ENCODE measurements around the gene AKR7A2. TPM values are rescaled to one million over a fixed set of nuclear protein-coding genes. Genes with fewer than 3 reads are reported as not detected.

AKR7A2 gene
- polyA plus RNA-seq (2012; ENCODE audit: insufficient read depth, insufficient read length, low read depth), result 36.5 TPM

DNA sequence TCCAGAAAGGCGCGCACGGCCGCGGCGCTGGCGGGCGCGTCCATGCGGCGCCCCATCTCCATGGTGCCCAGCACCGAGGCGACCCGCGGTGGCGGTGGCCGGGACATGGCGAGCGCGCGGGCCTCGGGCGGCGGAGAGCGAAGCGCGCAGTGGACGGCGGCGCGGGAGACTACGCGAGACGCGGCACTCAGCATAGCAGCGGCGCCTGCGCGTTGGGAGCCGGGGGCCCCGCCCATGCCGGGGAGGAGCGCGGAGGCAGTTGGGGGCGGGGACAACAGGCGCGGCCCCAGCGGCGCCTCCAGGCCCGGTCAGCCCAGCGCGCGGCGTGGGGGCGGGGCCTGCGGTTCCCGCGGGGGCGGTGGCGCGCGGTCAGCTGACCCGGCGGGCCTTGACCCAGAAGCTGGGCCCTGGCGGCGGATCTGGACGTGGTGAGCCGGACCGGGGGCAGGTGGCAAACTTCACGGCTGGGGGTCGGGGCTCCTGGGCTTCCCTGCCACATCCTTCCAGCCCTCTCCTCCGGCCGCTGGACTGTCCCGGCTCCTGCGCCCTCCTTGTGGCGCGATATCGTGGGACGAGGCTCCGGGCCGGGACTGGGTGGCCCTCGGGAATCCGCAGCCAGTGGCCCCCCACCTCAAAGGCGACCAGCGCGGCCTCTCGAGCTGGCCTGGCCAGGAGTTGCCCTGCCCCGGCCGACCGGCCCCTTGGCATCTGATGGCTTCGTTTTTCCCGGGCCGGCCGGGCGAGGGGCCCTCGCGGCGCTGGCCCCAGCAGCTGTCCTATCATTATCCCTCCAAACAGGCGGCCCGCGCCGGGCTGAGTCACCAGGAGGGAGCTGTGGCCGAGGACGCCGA lies at the start of gene AKR7A2, which contains the start of gene SLC66A1:
Gene AKR7A2 (minus strand): TSS at position 214 of the 851 bp plus-strand sequence. CDS start 20 bp downstream, at position 194.
Gene SLC66A1 (plus strand): TSS at position 396 of the 851 bp plus-strand sequence. CDS start 5,352 bp downstream, outside the sequence.
- Histone ChIP-seq H3K27me3 (no peaks in the 10 kb centered on the region), H3K36me3 (no peaks in the 10 kb centered on the region; the same call in 1 of the 2 replicates), H3K4me3 (ENCODE audit: low read depth, low read length) (peak within 1 kb of the TSS; percentile 62), H3K9me3 (no peaks in the 10 kb centered on the region), H3K4me1 (no peaks in the 10 kb centered on the region)
- peak; percentile 83 for DNase-seq
- TF ChIP-seq, protein P1, sequence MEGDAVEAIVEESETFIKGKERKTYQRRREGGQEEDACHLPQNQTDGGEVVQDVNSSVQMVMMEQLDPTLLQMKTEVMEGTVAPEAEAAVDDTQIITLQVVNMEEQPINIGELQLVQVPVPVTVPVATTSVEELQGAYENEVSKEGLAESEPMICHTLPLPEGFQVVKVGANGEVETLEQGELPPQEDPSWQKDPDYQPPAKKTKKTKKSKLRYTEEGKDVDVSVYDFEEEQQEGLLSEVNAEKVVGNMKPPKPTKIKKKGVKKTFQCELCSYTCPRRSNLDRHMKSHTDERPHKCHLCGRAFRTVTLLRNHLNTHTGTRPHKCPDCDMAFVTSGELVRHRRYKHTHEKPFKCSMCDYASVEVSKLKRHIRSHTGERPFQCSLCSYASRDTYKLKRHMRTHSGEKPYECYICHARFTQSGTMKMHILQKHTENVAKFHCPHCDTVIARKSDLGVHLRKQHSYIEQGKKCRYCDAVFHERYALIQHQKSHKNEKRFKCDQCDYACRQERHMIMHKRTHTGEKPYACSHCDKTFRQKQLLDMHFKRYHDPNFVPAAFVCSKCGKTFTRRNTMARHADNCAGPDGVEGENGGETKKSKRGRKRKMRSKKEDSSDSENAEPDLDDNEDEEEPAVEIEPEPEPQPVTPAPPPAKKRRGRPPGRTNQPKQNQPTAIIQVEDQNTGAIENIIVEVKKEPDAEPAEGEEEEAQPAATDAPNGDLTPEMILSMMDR (IDR thresholded peaks at IDR 0.05; ENCODE audit: low read depth, low read length), result no peak

DNA sequence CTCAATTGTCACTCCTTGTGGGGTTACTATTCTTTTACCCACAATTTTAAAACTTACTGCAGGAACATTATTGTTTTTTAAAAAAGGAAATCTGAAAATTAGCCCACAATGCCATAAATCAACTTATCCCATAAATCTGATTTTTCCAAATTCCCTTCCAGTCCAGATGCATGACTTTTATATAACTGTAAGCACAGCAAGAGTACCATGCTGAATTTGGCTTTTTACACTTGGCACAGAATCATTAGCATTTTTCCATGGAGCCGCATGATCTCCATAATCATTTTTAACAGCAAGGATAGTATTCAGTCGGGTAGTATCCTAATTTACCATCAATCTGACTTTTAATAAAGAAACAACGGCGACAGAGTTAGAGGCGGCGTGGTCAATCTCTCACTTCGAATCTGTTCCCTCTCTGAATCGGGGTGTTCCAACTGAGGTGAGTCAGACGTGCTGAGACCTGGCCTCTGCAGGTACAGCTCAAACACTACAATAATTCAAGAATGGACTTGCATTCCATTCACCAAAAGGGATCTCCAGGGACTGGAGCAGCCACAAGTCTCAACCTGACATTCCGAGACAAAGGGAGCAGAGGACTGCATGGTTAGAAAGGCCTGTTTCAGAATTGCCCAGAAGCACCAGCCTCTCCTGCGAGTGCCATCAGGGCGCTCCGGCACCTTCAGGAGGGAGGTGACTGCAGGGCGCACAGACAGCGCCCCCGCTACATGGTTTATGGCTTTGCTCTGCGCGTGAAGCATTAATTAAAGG lies 49.1 kb upstream of the AKR7A2 start:
- no peaks in the 10 kb centered on the region for H3K9me3 ChIP-seq
- no peaks in the 10 kb centered on the region for H3K27me3 ChIP-seq
- no peak for DNase-seq
- no peak overlapping the region for H3K4me3 ChIP-seq (ENCODE audit: low read depth, low read length)
- TF ChIP-seq, protein P1 (IDR thresholded peaks at IDR 0.05; ENCODE audit: low read depth, low read length), result no peak
- H3K36me3 ChIP-seq, result no peaks in the 10 kb centered on the region
- H3K4me1 ChIP-seq, result no peaks in the 10 kb centered on the region

DNA sequence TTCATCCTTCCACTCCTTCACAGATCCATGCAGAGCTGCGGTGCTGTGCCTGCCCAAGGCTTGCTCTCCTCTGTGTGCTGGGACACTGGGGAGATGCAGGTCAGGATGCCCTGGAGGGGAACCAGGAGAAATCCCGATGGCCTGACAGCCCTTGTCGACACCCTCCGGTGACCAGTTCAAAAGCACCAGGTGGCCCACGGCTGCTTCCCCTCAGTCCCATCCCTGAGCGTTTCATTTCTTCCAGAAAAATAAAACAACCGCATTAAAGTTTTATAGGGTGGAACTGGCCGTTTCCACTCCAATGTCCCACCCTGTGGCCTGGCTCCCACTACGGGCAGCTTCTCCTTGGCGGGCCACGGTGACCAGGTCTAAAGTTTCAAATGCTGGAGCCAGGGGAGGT lies 48.5 kb upstream of the AKR7A2 start:
- no peak for DNase-seq
- no peaks in the 10 kb centered on the region for H3K9me3 ChIP-seq
- TF ChIP-seq, protein P1 (IDR thresholded peaks at IDR 0.05; ENCODE audit: low read depth, low read length), result no peak
- no peaks in the 10 kb centered on the region for H3K27me3 ChIP-seq
- no peaks in the 10 kb centered on the region for H3K36me3 ChIP-seq
- no peaks in the 10 kb centered on the region for H3K4me1 ChIP-seq
- no peak overlapping the region for H3K4me3 ChIP-seq (ENCODE audit: low read depth, low read length)

DNA sequence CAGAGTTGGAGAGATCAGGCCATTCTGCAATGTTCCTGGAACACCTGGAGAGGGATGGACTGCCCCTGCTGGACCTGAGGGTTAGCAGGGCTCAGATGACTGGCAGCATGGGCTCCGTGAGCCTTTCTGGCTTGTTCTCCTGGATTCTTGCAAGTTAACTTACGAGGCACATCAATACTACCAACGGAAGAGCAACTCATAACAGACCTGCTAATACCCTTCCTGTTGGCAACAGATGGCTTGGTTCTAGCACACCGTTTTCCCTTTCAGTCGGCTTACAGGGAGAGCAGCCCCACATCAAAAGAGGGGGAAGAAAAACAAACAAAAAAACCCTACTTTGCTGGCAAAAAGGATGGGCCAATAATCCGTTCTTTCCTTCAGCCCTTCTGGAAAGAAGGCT lies 48.1 kb upstream of the AKR7A2 start:
- Histone ChIP-seq H3K4me1 (no peaks in the 10 kb centered on the region), H3K27me3 (no peaks in the 10 kb centered on the region), H3K36me3 (no peaks in the 10 kb centered on the region), H3K9me3 (no peaks in the 10 kb centered on the region), H3K4me3 (ENCODE audit: low read depth, low read length) (no peak overlapping the region)
- no peak for DNase-seq
- TF ChIP-seq, protein P1 (IDR thresholded peaks at IDR 0.05; ENCODE audit: low read depth, low read length), result no peak

DNA sequence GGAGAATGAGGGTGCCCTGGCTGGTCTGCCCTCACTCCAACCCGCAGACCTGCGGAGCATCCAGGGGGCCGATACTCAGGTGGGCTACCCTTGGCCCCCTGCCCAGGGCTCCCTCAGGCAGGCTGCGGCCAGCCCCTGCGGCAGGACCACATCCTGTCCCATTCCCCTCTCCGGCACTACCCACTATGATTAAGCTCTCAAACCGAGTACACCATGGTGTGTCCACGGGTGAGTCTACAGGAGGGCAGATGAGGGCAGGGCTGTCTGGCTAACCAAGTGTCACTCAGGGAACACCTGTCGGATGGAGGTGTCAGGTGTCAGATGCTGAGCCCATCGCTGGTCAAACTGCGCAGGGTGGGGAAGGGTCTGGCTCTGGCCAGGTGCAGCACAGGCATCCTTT lies 47.4 kb upstream of the AKR7A2 start:
- no peaks in the 10 kb centered on the region for H3K36me3 ChIP-seq
- no peak for DNase-seq
- TF ChIP-seq, protein P1 (IDR thresholded peaks at IDR 0.05; ENCODE audit: low read depth, low read length), result no peak

More for the DNA sequence above, 47.4 kb upstream of the AKR7A2 start:
- Histone ChIP-seq H3K4me1 (no peaks in the 10 kb centered on the region), H3K27me3 (no peaks in the 10 kb centered on the region), H3K4me3 (ENCODE audit: low read depth, low read length) (no peak overlapping the region), H3K9me3 (no peaks in the 10 kb centered on the region)

All from BE2C (cell line).